CD1c-positive myeloid dendritic cell (primary cell): ENCODE measurements around the gene TMED5.

Experiments used
- DNase-seq: peaks from one replicate; pipeline ENCODE4 v3.0.0-alpha.2; 2016; ENCODE audit errors: extremely low spot score

The TMED5 gene

GRCh38 chr1:93123201-93123783 is 56.9 kb downstream of the TMED5 start:
- DNase-seq = no peak

DNA sequence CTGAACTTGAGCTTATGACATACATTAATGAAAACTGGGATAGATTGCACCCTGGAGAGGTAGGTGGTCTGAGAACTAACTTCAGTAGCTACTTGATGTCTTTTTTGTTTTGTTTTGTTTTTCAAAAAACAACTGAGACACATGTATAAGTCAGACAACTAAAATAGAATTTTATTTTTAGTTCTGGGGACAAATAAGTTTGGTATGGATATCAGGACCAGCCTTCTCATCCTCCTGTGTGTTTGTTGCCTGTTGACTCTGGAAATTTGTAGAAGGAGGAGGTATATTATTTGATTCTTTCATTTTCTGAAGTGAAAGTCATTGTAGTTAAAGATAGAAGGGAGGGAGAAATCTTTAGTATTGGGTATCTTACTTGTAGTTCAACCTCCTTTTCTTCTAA is 59.6 kb downstream of the TMED5 start:
- DNase-seq = no peak

DNA sequence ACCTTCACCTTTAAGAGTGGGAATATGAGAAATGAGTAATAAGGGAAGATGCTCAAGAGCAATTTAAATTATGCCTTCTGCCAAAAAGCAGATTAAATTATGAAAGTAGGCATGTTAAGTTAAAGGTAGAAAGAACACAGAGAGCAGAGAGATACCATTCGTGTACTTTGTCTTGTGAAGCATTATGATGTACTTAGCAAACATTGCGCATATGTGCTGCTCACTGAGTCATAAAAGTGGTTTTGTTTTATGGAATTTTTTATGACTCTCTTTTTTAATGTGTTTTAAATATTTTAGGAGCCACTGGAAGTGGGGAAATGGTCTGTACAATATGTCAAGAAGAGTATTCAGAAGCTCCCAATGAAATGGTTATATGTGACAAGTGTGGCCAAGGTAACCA is 65.8 kb downstream of the TMED5 start:
- DNase-seq = no peak

DNA sequence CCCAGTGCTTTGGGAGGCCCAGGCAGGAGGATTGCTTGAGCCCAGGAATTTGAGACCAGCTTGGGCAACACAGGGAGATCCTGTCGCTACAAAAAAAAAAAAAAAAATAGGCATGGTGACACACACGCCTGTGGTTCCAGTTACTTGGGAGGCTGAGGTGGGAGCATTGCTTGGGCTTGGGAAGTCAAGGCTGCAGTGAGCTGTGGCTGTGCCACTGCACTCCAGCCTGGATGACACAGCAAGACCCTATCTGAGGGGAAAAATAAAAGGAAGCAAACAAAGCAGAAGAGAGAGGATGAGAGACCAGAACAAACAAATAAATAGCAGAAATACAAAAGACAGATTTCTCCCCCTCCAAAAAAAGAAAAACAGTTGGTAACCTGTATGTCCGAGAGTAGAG is 67.1 kb downstream of the TMED5 start:
- DNase-seq = no peak

- no peak for DNase-seq
These were observed 68.7 kb downstream of the TMED5 start for GRCh38 chr1:93111561-93111960.

DNA sequence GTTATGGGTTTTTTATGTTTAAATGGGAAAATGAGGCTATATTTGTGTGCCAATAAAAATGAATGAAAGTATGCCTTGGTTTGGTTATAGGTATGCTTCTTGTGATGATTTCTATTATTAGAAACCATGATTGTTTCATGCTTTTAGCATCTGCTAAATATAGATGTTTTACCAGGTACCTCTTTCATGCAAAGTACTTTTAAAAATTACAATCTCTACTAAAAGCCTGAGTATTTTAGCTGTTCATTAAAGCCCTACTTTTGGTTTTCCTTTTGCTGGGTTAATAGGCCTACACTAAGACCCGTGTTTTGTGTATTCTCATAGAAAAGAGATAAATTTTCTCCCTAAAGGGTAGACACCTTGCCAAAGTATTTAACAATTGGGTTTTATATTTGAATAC is 69.1 kb downstream of the TMED5 start:
- DNase-seq = no peak

- no peak for DNase-seq
These were observed 70.6 kb downstream of the TMED5 start for GRCh38 chr1:93109578-93109977.

- DNase-seq = no peak
These were observed 71.9 kb downstream of the TMED5 start for GRCh38 chr1:93108335-93108734.

DNA sequence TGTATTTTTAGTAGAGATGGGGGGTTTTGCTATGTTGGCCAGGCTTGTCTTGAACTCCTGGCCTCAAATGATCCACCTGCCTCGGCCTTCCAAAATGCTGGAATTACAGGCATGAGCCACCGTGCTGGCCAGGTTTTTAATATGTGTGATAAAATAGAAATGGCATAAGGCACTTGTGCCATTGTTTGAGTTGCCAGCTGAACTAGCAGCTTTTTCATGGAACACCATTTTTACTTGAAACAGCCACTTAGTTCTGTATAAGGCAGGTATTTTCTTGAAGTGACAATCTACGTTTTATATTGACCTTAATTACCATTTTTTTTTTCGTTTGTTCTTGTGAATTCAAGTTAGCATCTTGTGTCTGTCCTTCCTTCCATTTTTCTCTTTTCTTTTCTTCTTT is 72.8 kb downstream of the TMED5 start:
- DNase-seq = no peak

GRCh38 chr1:93106226-93106625 is 74.0 kb downstream of the TMED5 start:
- DNase-seq = no peak

DNA sequence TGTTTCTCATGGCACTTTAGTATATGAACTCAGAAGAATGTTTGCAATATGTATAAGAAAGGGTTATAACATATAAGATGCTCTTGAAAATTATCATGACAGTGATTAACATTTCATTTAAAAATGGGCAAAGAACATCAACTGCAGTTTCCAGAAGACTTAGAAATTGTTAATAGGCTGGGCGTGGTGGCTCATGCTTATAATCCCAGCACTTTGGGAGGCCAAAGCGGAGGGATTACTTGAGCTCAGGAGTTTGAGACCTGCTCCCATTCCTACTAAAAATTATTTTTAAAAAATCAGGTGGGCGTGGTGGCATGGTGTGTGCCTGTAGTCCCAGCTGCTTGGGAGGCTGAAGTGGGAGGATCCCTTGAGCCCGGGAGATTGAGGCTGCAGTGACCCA is 78.1 kb downstream of the TMED5 start:
- no peak for DNase-seq
